HG02970 (cell line): ENCODE results near the gene HCRT.
"Not testable (repeated sequence)": the region's sequence is repeated elsewhere in the genome, so short reads cannot be mapped to it uniquely, and the experiment has no call there.

Source experiments
- ATAC-seq: cut with Tn5 transposase; IDR thresholded peaks from one replicate; pipeline ENCODE4 v1.9.1; 2021; ENCODE audit warnings: mild to moderate bottlenecking, moderate library complexity, moderate number of reproducible peaks; ENCODE audit not compliant: unreplicated experiment, low FRiP score

The HCRT gene

GRCh38 chr17:42146911-42147607 lies 38.2 kb downstream of the HCRT start:
- ATAC-seq, result no peak

- ATAC-seq, result not testable (repeated sequence)
Measured at GRCh38 chr17:42143138-42143537, 42.1 kb downstream of the HCRT start.

- ATAC-seq, result no peak
Measured at GRCh38 chr17:42142371-42142896, 42.8 kb downstream of the HCRT start.

DNA sequence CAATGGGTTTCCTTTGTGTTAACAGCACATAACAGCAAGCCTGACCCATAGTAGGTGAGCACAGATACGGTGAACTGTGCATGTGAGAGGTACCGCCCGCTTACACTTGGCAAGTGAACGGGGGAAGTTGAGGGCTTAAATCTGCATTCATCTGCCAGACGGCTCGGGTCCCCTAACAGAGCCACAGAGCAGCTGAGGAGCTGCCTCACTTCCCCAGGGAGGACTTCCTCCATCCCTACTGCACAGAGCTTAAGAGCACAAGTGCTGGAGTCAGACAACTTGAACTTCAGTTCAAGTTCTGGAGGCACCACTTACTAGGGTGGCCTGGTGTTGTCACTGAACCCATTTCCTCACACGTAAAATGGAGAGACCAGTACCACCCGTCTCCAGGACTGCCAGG lies 43.9 kb downstream of the HCRT start:
- ATAC-seq, result no peak

- ATAC-seq, result not testable (repeated sequence)
Measured at GRCh38 chr17:42140690-42141089, 44.6 kb downstream of the HCRT start.

DNA sequence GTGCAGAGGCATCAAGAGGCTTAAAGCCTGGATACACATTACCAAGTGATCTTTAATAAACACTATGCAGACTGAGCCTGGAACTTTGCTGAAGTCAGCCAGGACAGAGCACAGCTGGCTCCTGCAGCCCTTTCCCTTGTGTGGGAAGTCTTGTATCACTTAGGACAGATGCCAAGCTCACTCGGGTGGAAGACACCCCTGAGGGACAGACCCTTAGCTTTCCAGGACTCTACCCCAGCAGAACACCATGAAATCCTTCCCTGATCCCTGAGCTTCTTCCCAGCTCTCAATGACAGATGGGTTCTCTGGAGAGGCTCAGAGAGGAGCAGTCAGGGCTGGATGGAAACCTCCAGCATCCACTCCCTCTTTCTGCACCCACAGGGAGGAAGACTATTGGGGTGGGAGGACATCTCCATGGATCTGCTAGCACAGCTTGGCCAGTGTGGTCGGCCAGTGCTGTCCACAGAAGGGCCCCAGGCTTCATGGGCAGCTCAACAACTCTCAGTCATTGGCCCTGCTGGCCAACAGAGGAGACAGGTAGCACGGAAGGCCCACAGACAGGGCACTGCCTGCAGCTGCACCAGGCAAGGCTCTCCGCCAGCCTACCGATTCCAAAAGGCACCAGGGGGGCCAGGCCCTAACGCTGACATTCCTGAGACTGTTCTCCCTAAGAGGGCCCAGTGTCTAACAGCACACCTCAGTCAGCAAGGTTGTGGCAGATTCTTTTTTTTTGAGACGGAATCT lies 46.3 kb downstream of the HCRT start:
- ATAC-seq, result no peak

GRCh38 chr17:42136654-42137051 lies 48.6 kb downstream of the HCRT start:
- ATAC-seq, result no peak

GRCh38 chr17:42135664-42136653 lies 49.3 kb downstream of the HCRT start:
- no peak for ATAC-seq

DNA sequence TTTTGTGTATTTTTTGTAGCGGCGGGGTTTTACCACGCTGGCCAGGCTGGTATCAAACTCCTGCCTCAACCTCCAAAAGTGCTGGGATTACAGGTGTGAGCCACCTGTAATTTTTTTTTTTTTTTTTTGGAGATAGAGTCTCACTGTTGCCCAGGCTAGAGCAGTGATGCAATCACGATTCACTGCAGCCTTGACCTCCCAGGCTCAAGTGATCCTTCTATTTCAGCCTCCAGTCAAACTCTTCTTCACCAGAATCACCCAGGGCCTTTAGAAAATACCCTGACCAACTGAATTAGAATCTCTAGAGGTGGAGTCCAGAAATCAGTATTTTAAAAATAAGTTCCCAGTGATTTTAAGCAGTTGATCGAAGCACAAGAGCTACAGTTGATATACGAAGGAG lies 50.1 kb downstream of the HCRT start:
- no peak for ATAC-seq
